Keratinocyte (primary cell): ENCODE measurements around the gene CYP39A1. TPM values are rescaled to one million over a fixed set of nuclear protein-coding genes. Genes with fewer than 3 reads are reported as not detected.

Experiments
- DNase-seq: peaks from one replicate; pipeline ENCODE4 v3.0.0-alpha.2; 2011; ENCODE audit warnings: low read depth, missing footprints, low spot score
- FAIRE-seq: peaks from 2 replicates; lab custom pipeline; 2011; peaks lifted over from hg19 to GRCh38; lab: Jason Lieb, UNC
- H2AFZ ChIP-seq: 2 replicates; pipeline ENCODE4 v1.6.0; 2012; ENCODE audit warnings: low read length, control low read depth, inconsistent platforms; ENCODE audit not compliant: control insufficient read depth
- H3K27ac ChIP-seq: 2 replicates; pipeline ENCODE4 v1.5.1; 2011; ENCODE audit warnings: low read length; ENCODE audit not compliant: control insufficient read depth, insufficient read depth
- H3K27me3 ChIP-seq: 3 replicates; pipeline ENCODE4 v1.6.0; 2011; ENCODE audit warnings: low read length; ENCODE audit not compliant: control insufficient read depth, insufficient read depth; ENCODE audit errors: extremely low read depth
- H3K36me3 ChIP-seq, 2 experiments: 2 replicates in 1 of 2; 3 replicates in 1 of 2; pipeline ENCODE4 v1.5.1; 2011; ENCODE audit warnings: low read length in 2 of 2, mild to moderate bottlenecking in 1 of 2; ENCODE audit not compliant: control insufficient read depth in 2 of 2, insufficient read depth in 2 of 2; ENCODE audit errors: extremely low read depth in 1 of 2
- H3K4me1 ChIP-seq: 3 replicates; pipeline ENCODE4 v1.5.1; 2011; ENCODE audit warnings: low read length; ENCODE audit not compliant: control insufficient read depth, insufficient read depth; ENCODE audit errors: extremely low read depth
- H3K4me2 ChIP-seq: 3 replicates; pipeline ENCODE4 v1.6.0; 2011; ENCODE audit warnings: low read depth, low read length; ENCODE audit not compliant: control insufficient read depth, insufficient read depth; ENCODE audit errors: extremely low read depth
- H3K4me3 ChIP-seq, 3 experiments: fragments of 200-600 bp in 1 of 3; sonication (generic) in 1 of 3; 2 replicates in 2 of 3; 3 replicates in 1 of 3; pipeline ENCODE4 v1.5.1; 2011 to 2016; ENCODE audit warnings: low read length in 3 of 3, mild to moderate bottlenecking in 3 of 3, control low read depth in 2 of 3, inconsistent platforms in 1 of 3, low read depth in 1 of 3, mixed read lengths in 1 of 3, mixed run types in 1 of 3, moderate library complexity in 1 of 3; ENCODE audit not compliant: control insufficient read depth in 2 of 3, insufficient read depth in 2 of 3; ENCODE audit errors: extremely low read depth in 1 of 3
- H3K79me2 ChIP-seq: 2 replicates; pipeline ENCODE4 v1.6.0; 2012; ENCODE audit warnings: low read length; ENCODE audit not compliant: control insufficient read depth, insufficient read depth
- H3K9ac ChIP-seq: 3 replicates; pipeline ENCODE4 v1.6.0; 2011; ENCODE audit warnings: low read length; ENCODE audit not compliant: control insufficient read depth, insufficient read depth; ENCODE audit errors: extremely low read depth
- H3K9me1 ChIP-seq: 3 replicates; pipeline ENCODE4 v1.6.0; 2011; ENCODE audit warnings: low read length; ENCODE audit not compliant: control insufficient read depth, insufficient read depth; ENCODE audit errors: extremely low read depth
- H3K9me3 ChIP-seq: 2 replicates; pipeline ENCODE4 v1.5.1; 2012; ENCODE audit warnings: low read depth, low read length; ENCODE audit not compliant: control insufficient read depth
- H4K20me1 ChIP-seq: 3 replicates; pipeline ENCODE4 v1.6.0; 2011; ENCODE audit warnings: low read length; ENCODE audit not compliant: control insufficient read depth, insufficient read depth; ENCODE audit errors: extremely low read depth
- CTCF ChIP-seq, 3 experiments: IDR thresholded peaks in 1 of 3; conservative IDR thresholded peaks in 1 of 3; optimal IDR thresholded peaks in 1 of 3; 2 replicates in 2 of 3; 3 replicates in 1 of 3; pipeline versions ENCODE3 to v1.5.1; 2011; ENCODE audit warnings: low read length in 3 of 3, mild to moderate bottlenecking in 3 of 3, moderate library complexity in 2 of 3, control low read depth in 1 of 3, inconsistent platforms in 1 of 3; ENCODE audit not compliant: insufficient read depth in 2 of 3; ENCODE audit errors: extremely low read depth in 1 of 3
- EZH2 ChIP-seq: IDR thresholded peaks from one replicate; pipeline ENCODE4 v1.6.1; 2012; ENCODE audit warnings: inconsistent platforms, mild to moderate bottlenecking, low read length, moderate library complexity
- dilution Hi-C: fragments of 300-500 bp; cut with MboI; formaldehyde crosslinking; loops from one replicate; pipeline ENCODE4 v1.7.0; 2020; ENCODE audit warnings: low sequenced_read_pairs; ENCODE audit not compliant: extremely low pct_ligation_motif_present
- polyA plus RNA-seq, 5 experiments: library from polyadenylated mRNA; depleted of rRNA in 3 of 5; stranded (reverse) in 3 of 5; stranded (forward) in 1 of 5; unstranded in 1 of 5; fragments of >200 nt; gene quantifications; 1 replicate in 1 of 5; 2 replicates in 3 of 5; 3 replicates in 1 of 5; pipeline versions ENCODE4 v1.2.1 to v1.2.3, GENCODE V29; 2011 to 2012; ENCODE audit warnings: missing spikeins in 2 of 5, low read depth in 1 of 5, low replicate concordance in 1 of 5

CYP39A1 gene
- polyA plus RNA-seq, 1 donor (not counting 4 experiments of a cell fraction or from before 2014, with no cell fraction given): 1.6 TPM

GRCh38 chr6:46513533-46513932 is 139.1 kb downstream of the CYP39A1 start:
- Histone ChIP-seq H3K4me2 (no peak overlapping the region), H3K27me3 (no peaks in the 10 kb centered on the region), H3K4me1 (no peaks in the 10 kb centered on the region), H2AFZ (no peak overlapping the region), H3K36me3 (no peaks in the 10 kb centered on the region), H3K9me1 (no peaks in the 10 kb centered on the region), H4K20me1 (no peaks in the 10 kb centered on the region), H3K4me3 (no peak overlapping the region), H3K9me3 (no peaks in the 10 kb centered on the region), H3K27ac (no peak overlapping the region), H3K9ac (no peak overlapping the region), H3K79me2 (no peaks in the 10 kb centered on the region)
- dilution Hi-C loops: no loop called here
- DNase-seq (no peak), FAIRE-seq (no peak)
- TF ChIP-seq EZH2 (no peak), CTCF (optimal IDR thresholded peaks at IDR 0.05 in 1 of 3, IDR thresholded peaks at IDR 0.05 in 1 of 3, conservative IDR thresholded peaks at IDR 0.05 in 1 of 3; ENCODE audit: extremely low read depth in 1 of 3, insufficient read depth in 2 of 3, low read length in 3 of 3) (no peak)

DNA sequence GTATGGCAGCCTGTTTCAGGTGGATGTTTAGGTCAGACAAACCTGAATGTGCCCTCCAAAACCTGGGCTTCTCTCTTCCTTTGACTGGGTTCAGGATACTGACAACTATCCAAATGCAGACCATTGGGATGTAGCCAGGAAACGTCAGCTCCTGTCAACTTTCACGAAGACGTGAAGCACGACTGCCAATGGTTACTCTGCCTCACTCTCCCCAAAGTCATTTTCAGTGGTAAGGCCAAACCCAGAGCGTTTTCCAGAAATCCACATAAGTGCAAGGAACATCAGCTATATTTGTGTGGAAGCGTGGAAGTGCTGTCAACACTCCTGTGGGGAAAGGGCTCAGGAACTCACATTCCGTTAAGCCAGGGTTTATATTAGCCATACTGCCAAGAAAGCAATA is 141.3 kb downstream of the CYP39A1 start:
- Histone ChIP-seq H3K36me3 (no peaks in the 10 kb centered on the region), H3K4me3 (no peak overlapping the region), H3K9me1 (no peaks in the 10 kb centered on the region), H3K9me3 (no peaks in the 10 kb centered on the region), H2AFZ (no peak overlapping the region), H3K27me3 (no peaks in the 10 kb centered on the region), H3K9ac (no peak overlapping the region), H3K79me2 (no peaks in the 10 kb centered on the region), H3K4me2 (no peak overlapping the region), H3K27ac (no peak overlapping the region), H3K4me1 (no peaks in the 10 kb centered on the region), H4K20me1 (no peaks in the 10 kb centered on the region)
- DNase-seq: no peak
- dilution Hi-C loops: no loop called here
- no peak for TF ChIP-seq EZH2
- no peak for FAIRE-seq

- H3K9me3 ChIP-seq: no peaks in the 10 kb centered on the region
- H3K4me1 ChIP-seq: no peaks in the 10 kb centered on the region
- H3K79me2 ChIP-seq: no peaks in the 10 kb centered on the region
- no peak for TF ChIP-seq CTCF (optimal IDR thresholded peaks at IDR 0.05 in 1 of 3, IDR thresholded peaks at IDR 0.05 in 1 of 3, conservative IDR thresholded peaks at IDR 0.05 in 1 of 3; ENCODE audit: extremely low read depth in 1 of 3, insufficient read depth in 2 of 3, low read length in 3 of 3)
- TF ChIP-seq EZH2: no peak
- H3K27me3 ChIP-seq: no peaks in the 10 kb centered on the region
- H3K4me2 ChIP-seq: no peak overlapping the region
- dilution Hi-C loops: no loop called here
- H3K9ac ChIP-seq: no peak overlapping the region
- no peaks in the 10 kb centered on the region for H3K9me1 ChIP-seq
- no peaks in the 10 kb centered on the region for H3K36me3 ChIP-seq
- DNase-seq (no peak), FAIRE-seq (no peak)
- no peak overlapping the region for H3K27ac ChIP-seq
- H2AFZ ChIP-seq: no peak overlapping the region
- no peaks in the 10 kb centered on the region for H4K20me1 ChIP-seq
- H3K4me3 ChIP-seq: no peak overlapping the region
Measured at GRCh38 chr6:46510651-46511050, 142.0 kb downstream of the CYP39A1 start.
